Activated T-cell treated with anti-CD3 and anti-CD28 coated beads for 24 hours (primary cell): ENCODE data around the gene C10orf120.

Source experiments
- DNase-seq: peaks from one replicate; pipeline ENCODE4 v3.0.0-alpha.2; 2020; ENCODE audit warnings: low read depth

The C10orf120 gene

GRCh38 chr10:122660696-122661095 lies 39.0 kb downstream of the C10orf120 start:
- no peak for DNase-seq

- DNase-seq: no peak
These were observed 40.0 kb downstream of the C10orf120 start for GRCh38 chr10:122659651-122660050.

DNA sequence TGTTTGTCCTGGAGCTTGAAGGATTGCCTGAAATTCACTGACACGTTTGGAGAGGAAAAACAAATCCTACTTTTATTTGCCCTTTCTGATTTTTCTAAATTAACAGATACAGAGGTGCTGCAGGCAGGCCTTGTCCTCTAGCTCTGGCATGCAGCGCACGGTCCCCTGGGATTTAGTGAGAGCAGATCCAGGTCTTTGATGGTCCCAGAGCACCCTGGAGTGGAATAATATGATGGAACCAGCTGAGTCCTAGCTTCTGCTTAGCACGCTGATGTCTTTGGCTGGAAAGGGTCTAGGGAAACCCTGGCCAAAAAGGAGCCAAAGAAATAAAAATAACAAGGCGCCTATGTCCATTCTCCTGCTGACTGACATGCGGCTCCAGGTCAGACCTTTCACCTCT lies 40.5 kb downstream of the C10orf120 start:
- no peak for DNase-seq

DNA sequence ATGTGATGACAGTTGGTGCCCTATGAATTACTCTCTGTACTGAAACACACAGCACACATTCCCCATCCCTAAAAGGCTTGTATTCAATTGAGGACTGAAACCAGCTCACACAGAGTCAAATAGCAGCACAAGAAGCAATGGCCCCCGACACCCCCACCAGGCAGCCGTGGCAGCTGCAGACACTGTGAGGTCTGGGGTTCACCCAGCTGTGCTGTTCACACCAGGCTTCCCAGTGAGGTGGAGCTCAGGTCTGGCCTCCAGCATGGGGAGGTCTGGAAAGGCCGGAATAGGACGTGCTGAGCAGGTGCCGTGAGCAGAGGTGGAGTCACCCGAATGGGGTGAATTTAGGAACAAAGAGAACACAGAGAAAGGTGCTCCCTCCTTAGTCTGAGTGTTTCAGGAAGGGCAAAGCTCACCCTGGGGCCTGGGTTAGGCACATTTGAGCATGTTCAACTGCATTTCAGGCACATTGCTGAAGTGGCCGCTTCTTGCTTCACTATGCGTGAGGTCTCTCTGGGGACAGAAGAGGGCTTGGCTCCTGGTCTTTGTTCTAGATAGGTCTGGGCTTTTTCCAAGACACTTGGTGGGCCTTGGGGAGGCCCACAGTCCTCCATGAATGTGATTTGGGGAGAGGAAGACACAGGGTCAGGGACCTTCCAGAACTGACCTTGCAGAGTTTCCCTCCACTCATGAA lies 41.1 kb downstream of the C10orf120 start:
- no peak for DNase-seq

DNA sequence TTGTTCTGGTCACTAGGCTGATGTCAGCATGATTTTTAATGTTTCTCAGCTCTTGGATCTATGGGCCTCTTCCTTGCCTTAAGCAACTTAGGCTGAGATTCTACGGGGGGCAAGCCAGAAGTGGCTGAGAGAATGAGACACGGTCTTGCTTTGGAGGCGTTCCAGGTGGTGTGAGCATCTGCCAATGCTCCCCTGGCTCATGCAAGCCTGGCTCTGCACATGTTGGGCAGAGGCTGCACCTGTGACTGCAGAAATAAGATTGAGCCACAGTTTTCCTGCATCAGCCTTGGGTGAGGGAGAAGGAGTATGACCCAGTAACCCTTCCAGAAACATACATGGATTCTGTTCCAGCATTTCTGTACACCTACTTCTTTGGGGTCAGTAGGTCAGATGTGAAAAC lies 41.9 kb downstream of the C10orf120 start:
- no peak for DNase-seq

DNA sequence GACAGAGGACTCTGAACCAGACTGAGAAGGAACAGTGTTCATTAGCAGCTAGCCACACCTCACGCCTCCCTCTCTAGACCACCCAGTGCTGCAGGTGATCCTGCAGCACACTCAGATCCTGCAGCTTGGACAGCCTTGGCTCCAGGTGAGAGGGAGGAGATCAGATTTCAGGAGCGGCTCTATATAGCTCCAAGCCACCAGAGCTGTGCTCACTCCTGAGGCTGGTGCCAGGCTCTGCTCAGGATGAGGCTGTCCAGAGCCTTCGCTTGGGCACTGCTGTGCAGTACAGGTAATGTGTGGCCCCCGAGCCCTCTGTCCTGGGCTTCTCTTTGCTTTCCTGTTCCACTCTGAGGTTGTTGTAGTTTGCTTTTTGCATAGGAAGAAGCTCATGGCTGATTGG lies 42.4 kb downstream of the C10orf120 start:
- DNase-seq: no peak

DNA sequence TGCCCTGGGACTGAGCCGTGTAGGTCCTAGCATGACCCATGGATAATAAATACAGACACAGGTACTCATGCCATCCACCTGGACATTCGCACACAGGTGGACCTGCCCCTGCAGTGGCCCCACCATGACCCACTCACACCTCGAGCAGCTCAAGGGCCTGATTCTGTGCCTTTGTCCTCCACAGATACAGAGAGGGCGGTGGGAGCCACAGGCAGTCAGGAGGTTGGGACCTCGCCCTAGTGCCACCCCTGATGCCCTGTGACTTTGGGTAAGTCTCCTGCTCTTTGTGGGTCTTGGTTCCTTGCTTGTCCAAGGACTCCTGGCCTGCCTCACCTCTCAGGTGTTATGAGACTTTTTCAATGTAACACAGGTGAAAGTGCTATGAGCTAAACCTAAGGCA lies 42.9 kb downstream of the C10orf120 start:
- DNase-seq: no peak

GRCh38 chr10:122656308-122656705 lies 43.3 kb downstream of the C10orf120 start:
- DNase-seq: no peak

GRCh38 chr10:122655524-122656307 lies 43.9 kb downstream of the C10orf120 start:
- DNase-seq: no peak

GRCh38 chr10:122650331-122650730 lies 49.3 kb downstream of the C10orf120 start:
- no peak for DNase-seq

GRCh38 chr10:122649903-122650302 lies 49.7 kb downstream of the C10orf120 start:
- no peak for DNase-seq

- DNase-seq: no peak
These were observed 50.8 kb downstream of the C10orf120 start for GRCh38 chr10:122648599-122649428.
